Spinal cord (tissue), 10 donors: ENCODE results near the gene ZNF524. TPM values are rescaled to one million over a fixed set of nuclear protein-coding genes. Genes with fewer than 3 reads are reported as not detected.

Source experiments
- DNase-seq, 6 donors: peaks; one replicate each; pipeline versions ENCODE4 v3.0.0 to v3.0.0-alpha.2; 2013 to 2015; ENCODE audit warnings: low spot score in 6 of 6, low read depth in 4 of 6
- H3K27ac ChIP-seq: one replicate; pipeline ENCODE4 v1.5.1; 2013; ENCODE audit warnings: low read depth, low read length, control low read depth
- H3K27me3 ChIP-seq: one replicate; pipeline ENCODE4 v1.6.1; 2013; ENCODE audit warnings: low read length; ENCODE audit not compliant: control insufficient read depth, insufficient read depth
- H3K36me3 ChIP-seq: one replicate; pipeline ENCODE4 v1.6.1; 2013; ENCODE audit warnings: low read length; ENCODE audit not compliant: control insufficient read depth, insufficient read depth
- H3K4me1 ChIP-seq: one replicate; pipeline ENCODE4 v1.6.1; 2013; ENCODE audit warnings: low read length; ENCODE audit not compliant: control insufficient read depth, insufficient read depth
- H3K4me3 ChIP-seq: one replicate; pipeline ENCODE4 v1.5.1; 2013; ENCODE audit warnings: low read depth, low read length, control low read depth
- H3K9me3 ChIP-seq: one replicate; pipeline ENCODE4 v1.6.1; 2013; ENCODE audit warnings: low read length; ENCODE audit not compliant: control insufficient read depth, insufficient read depth
- WGBS: methylation state at CpG from one replicate; pipeline ENCODE4 v1.1.5; 2013; ENCODE audit warnings: missing lambda C conversion rate; ENCODE audit not compliant: insufficient coverage; 5-methylcytosine and 5-hydroxymethylcytosine counted together
- polyA plus RNA-seq, 2 donors: library from polyadenylated mRNA; unstranded; fragments of 120-200 nt; gene quantifications; one replicate each; pipeline ENCODE4 v1.2.1, GENCODE V29; 2013; ENCODE audit not compliant: insufficient read length in 2 of 2
- total RNA-seq, 2 donors: library from RNA; depleted of rRNA in 1 of 2; stranded (reverse); fragments of 120-200 nt in 1 of 2; fragments of >200 nt in 1 of 2; gene quantifications; one replicate each; pipeline versions ENCODE4 v1.2.3 to v1.2.4, GENCODE V29; 2013 to 2014
- donor health status: healthy.

Gene ZNF524
- total and polyA plus RNA-seq, 4 donors: 5.1 to 13.6 (median 10.4) TPM

DNA sequence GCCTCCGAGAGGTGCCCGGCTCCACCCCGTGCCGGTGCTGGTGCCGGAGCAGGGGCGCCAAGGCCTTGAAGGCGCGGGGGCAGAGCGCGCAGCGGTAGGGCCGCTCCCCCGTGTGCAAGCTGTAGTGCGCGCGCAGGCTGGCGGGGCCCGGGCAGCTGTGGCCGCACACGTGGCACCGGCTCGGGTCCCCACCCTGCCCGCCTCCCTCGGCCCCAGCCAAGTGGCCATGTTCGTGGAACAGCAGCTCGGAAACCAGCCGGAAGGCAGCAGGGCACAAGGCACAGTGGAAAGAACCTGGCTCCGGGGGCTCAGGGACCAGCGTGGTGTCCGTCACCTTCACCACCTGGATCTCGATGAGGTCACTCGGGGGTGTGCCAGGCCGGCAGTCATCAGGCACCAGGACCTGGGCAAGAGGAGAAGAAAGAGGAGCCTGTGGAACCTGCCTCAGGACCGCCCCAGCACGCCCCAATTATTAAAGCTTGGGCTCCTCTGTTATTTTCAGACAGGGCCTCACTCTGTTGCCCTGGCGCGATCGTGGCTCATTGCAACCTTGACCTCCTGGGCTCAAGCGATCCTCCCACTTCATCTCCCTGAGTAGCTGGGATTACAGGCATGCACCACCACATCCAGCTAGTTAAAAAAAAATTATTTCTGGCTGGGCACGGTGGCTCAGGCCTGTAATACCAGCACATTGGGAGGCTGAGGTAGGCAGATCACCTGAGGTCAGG lies 22.3 kb downstream of the ZNF524 start:
- no peak for DNase-seq
- no peak overlapping the region for H3K27ac ChIP-seq

DNA sequence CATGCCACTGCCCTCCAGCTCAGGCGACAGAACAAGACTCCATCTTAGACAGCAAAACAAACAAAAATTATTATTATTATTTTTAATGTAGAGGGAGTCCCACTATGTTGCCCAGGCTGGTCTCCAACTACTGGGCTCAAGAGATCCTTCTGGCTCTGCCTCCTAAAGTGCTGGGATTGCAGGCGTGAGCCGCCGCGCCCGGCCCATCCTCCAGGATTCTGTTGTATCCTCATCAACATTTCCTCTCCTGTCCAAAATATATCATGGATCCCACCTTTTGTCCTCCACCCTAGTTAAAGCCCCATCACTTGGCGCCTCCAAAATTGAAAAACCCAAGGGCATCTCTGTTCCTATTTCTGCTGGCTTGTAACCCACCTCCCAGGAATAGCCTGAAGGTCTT lies 23.0 kb downstream of the ZNF524 start:
- WGBS: 94% methylated on average over 5 of the region's 7 CpGs
- H3K27ac ChIP-seq: no peak overlapping the region
- H3K4me1 ChIP-seq: peaks cover 5% of the 10 kb centered on the region
- no peak overlapping the region for H3K4me3 ChIP-seq
- H3K36me3 ChIP-seq: peaks cover 30% of the 10 kb centered on the region
- H3K27me3 ChIP-seq: no peaks in the 10 kb centered on the region
- no peak for DNase-seq
- no peaks in the 10 kb centered on the region for H3K9me3 ChIP-seq

More for the DNA sequence above, 22.3 kb downstream of the ZNF524 start:
- Histone ChIP-seq H3K36me3 (peaks cover 35% of the 10 kb centered on the region), H3K9me3 (no peaks in the 10 kb centered on the region), H3K27me3 (no peaks in the 10 kb centered on the region), H3K4me3 (no peak overlapping the region), H3K4me1 (peaks cover 5% of the 10 kb centered on the region)
- WGBS: 91% methylated on average over 39 of the region's 40 CpGs

DNA sequence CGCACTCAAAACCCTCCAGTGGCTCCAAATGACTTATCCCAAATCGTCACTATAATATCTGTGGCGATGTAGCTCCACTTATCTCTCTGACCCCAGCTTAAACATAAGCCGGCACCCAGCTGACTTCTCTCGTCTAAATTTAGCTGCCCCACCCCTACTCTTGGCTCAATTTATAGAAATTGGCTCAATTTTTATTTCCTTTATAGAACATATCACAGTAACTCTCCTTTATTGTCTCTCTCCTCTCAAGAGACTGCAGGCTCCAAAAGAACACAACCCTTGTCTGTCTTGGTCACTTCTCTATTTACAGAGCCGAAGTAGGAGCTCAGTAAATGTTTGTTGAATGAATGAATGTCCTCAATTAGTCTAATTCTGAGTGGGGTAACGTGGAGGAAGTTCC lies 23.5 kb downstream of the ZNF524 start:
- no peaks in the 10 kb centered on the region for H3K27me3 ChIP-seq
- H3K36me3 ChIP-seq: peaks cover 26% of the 10 kb centered on the region
- H3K27ac ChIP-seq: peak overlapping the region; percentile 98
- no peaks in the 10 kb centered on the region for H3K9me3 ChIP-seq
- peaks cover 5% of the 10 kb centered on the region for H3K4me1 ChIP-seq
- WGBS: 74% methylated on average over 5 of the region's 7 CpGs
- DNase-seq: no peak
- no peak overlapping the region for H3K4me3 ChIP-seq

GRCh38 chr19:55624109-55625003 lies 24.3 kb downstream of the ZNF524 start, which contains the start of gene ZNF784:
ZNF784 (minus strand) TSS chr19:55624566; CDS start chr19:55624561, 5 bp downstream.
- H3K27ac ChIP-seq: peak within 1 kb of the TSS; percentile 98
- peak within 1 kb of the TSS; percentile 74 for H3K4me3 ChIP-seq
- peaks cover 26% of the 10 kb centered on the region for H3K36me3 ChIP-seq
- DNase-seq: peak; percentile 84 to 99 (median 92)
- no peaks in the 10 kb centered on the region for H3K27me3 ChIP-seq
- H3K4me1 ChIP-seq: peaks cover 5% of the 10 kb centered on the region
- under 1% methylated on average over 43 of the region's 56 CpGs for WGBS
- H3K9me3 ChIP-seq: no peaks in the 10 kb centered on the region

DNA sequence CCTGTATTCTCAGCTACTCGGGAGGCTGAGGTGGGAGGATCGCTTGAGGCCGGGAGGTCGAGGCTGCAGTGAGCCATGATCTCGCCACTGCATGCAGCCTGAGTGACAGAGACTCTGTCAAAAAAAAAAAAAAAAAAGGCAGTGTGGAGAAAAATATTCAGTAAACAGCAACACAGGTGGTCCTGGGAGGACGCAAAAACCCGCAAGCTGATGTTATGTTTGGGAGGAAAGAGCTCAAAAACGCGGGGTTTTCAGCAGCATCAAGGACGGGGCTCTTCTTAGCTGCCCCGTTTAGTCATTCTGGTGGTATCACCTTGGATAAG lies 24.9 kb downstream of the ZNF524 start:
- peaks cover 26% of the 10 kb centered on the region for H3K36me3 ChIP-seq
- H3K27ac ChIP-seq: peak overlapping the region; percentile 98
- no peak for DNase-seq
- peaks cover 5% of the 10 kb centered on the region for H3K4me1 ChIP-seq
- H3K9me3 ChIP-seq: no peaks in the 10 kb centered on the region
- H3K4me3 ChIP-seq: peak overlapping the region; percentile 74
- 56% methylated on average over 9 of the region's 11 CpGs for WGBS
- H3K27me3 ChIP-seq: no peaks in the 10 kb centered on the region

- Histone ChIP-seq H3K4me3 (no peak overlapping the region), H3K9me3 (no peaks in the 10 kb centered on the region), H3K27ac (no peak overlapping the region), H3K27me3 (no peaks in the 10 kb centered on the region), H3K4me1 (peaks cover 5% of the 10 kb centered on the region), H3K36me3 (peaks cover 15% of the 10 kb centered on the region)
- DNase-seq: no peak
- 95% methylated on average over 11 of the region's 11 CpGs for WGBS
Measured at GRCh38 chr19:55626350-55626749, 26.3 kb downstream of the ZNF524 start.

GRCh38 chr19:55632463-55632834 lies 32.4 kb downstream of the ZNF524 start:
- no CpG with 5 or more reads among the region's 3 CpGs for whole genome bisulfite sequencing

DNA sequence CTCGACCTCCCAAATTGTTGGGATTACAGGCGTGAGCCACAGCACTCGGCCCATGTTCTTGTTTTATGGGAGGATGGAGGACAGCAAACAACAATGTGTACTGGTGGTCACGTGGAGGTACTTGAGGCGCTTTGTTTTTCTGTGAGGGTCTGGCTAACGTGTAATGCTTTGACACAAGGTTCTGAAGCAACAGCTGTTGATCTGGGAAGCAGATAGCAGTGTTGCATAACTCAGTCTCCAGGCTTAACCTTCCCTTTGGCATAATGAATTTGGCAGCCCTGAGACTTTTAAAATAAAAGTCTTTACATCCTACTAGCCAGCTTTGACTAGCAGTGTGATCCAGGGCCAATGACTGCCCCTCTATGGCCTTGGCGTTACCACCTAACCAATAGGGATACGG lies 33.8 kb downstream of the ZNF524 start:
- Histone ChIP-seq H3K4me3 (no peak overlapping the region), H3K36me3 (peaks cover 14% of the 10 kb centered on the region), H3K27ac (no peak overlapping the region), H3K4me1 (peaks cover 36% of the 10 kb centered on the region), H3K27me3 (no peaks in the 10 kb centered on the region), H3K9me3 (no peaks in the 10 kb centered on the region)
- 97% methylated on average over 8 of the region's 8 CpGs for WGBS
- DNase-seq: no peak

More at GRCh38 chr19:55632463-55632834, 32.4 kb downstream of the ZNF524 start:
- H3K4me1 ChIP-seq: peaks cover 29% of the 10 kb centered on the region
- peak in 5 of 6 donors; percentile 77 to 97 (median 84) for DNase-seq
- no peak overlapping the region for H3K4me3 ChIP-seq
- peaks cover 9% of the 10 kb centered on the region for H3K36me3 ChIP-seq
- no peaks in the 10 kb centered on the region for H3K27me3 ChIP-seq
- H3K27ac ChIP-seq: peak overlapping the region; percentile 50
- no peaks in the 10 kb centered on the region for H3K9me3 ChIP-seq

- Histone ChIP-seq H3K4me1 (peaks cover 50% of the 10 kb centered on the region), H3K27ac (peak overlapping the region; percentile 90), H3K4me3 (peak overlapping the region; percentile 87), H3K36me3 (peaks cover 14% of the 10 kb centered on the region), H3K9me3 (no peaks in the 10 kb centered on the region), H3K27me3 (no peaks in the 10 kb centered on the region)
- 8% methylated on average over 9 of the region's 9 CpGs for whole genome bisulfite sequencing
- DNase-seq: no peak
Measured at GRCh38 chr19:55635334-55635717, 35.2 kb downstream of the ZNF524 start.
